K562 (cell line): ENCODE measurements around the gene PPIH. TPM values are rescaled to one million over a fixed set of nuclear protein-coding genes. Genes with fewer than 3 reads are reported as not detected.

ENCODE experiments used
- AFF1 ChIP-seq, 2 experiments: fragments of 450-650 bp; IDR thresholded peaks; 2 replicates each; pipeline ENCODE4 v1.6.1; 2018; ENCODE audit warnings: mild to moderate bottlenecking in 2 of 2, low read depth in 1 of 2; ENCODE audit not compliant: partially characterized antibody in 2 of 2
- ASH1L ChIP-seq: fragments of 450-650 bp; IDR thresholded peaks from 2 replicates; pipeline ENCODE4 v1.6.1; 2018; ENCODE audit warnings: borderline replicate concordance, mild to moderate bottlenecking, low read depth; ENCODE audit not compliant: partially characterized antibody
- CBX1 ChIP-seq: sonication (generic); IDR thresholded peaks from 2 replicates; pipeline ENCODE4 v1.6.1; 2016; ENCODE audit warnings: antibody characterized with exemption, low read depth, mild to moderate bottlenecking
- E4F1 ChIP-seq: fragments of 250-450 bp; sonication (Bioruptor Pico); IDR thresholded peaks from 2 replicates; pipeline ENCODE4 v1.5.0; 2021; ENCODE audit warnings: mild to moderate bottlenecking, borderline replicate concordance
- ESRRA ChIP-seq: fragments of 450-650 bp; IDR thresholded peaks from 2 replicates; pipeline ENCODE4 v1.6.1; 2014; ENCODE audit warnings: low read depth, mild to moderate bottlenecking, moderate library complexity, borderline replicate concordance
- HMGXB4 ChIP-seq: sonication (generic); formaldehyde crosslinking; IDR thresholded peaks from 2 replicates; pipeline ENCODE4 v1.8.1; 2023; ENCODE audit warnings: mild to moderate bottlenecking, missing genetic modification reagents
- NCOA4 ChIP-seq: fragments of 450-650 bp; IDR thresholded peaks from 2 replicates; pipeline ENCODE4 v1.6.1; 2018; ENCODE audit warnings: mild to moderate bottlenecking; ENCODE audit not compliant: partially characterized antibody
- PHB2 ChIP-seq: fragments of 450-650 bp; IDR thresholded peaks from 2 replicates; pipeline ENCODE4 v1.6.1; 2017; ENCODE audit warnings: low read depth
- PTRF ChIP-seq: fragments of 450-650 bp; IDR thresholded peaks from 2 replicates; pipeline ENCODE4 v1.6.1; 2016; ENCODE audit warnings: mild to moderate bottlenecking, missing genetic modification characterization, missing compliant biosample characterization
- RERE ChIP-seq: sonication (generic); formaldehyde crosslinking; IDR thresholded peaks from 2 replicates; pipeline ENCODE4 v1.8.0; 2023; ENCODE audit warnings: missing genetic modification reagents, mild to moderate bottlenecking, borderline replicate concordance
- SRSF3 ChIP-seq: fragments of 200-400 bp; formaldehyde crosslinking; IDR thresholded peaks from 2 replicates; pipeline ENCODE4 v1.6.1; 2016; ENCODE audit warnings: mild to moderate bottlenecking, low read length, moderate library complexity; ENCODE audit not compliant: insufficient read depth
- TARDBP ChIP-seq: fragments of 450-650 bp; IDR thresholded peaks from 2 replicates; pipeline ENCODE4 v1.6.1; 2016
- ZBTB8A ChIP-seq: fragments of 450-650 bp; IDR thresholded peaks from 2 replicates; pipeline ENCODE4 v1.6.1; 2018; ENCODE audit warnings: mild to moderate bottlenecking, moderate library complexity; ENCODE audit not compliant: partially characterized antibody
- polyA plus RNA-seq, 8 experiments: library from polyadenylated mRNA; depleted of rRNA in 4 of 8; stranded (reverse) in 5 of 8; unstranded in 3 of 8; fragments of >200 nt; fragmentation: Nextera tagmentation in 2 of 8; fragmentation: Illumina TruSeq in 1 of 8; extraction: Ambion mirVana in 2 of 8; extraction: Trizol in 1 of 8; gene quantifications; 2 replicates each; pipeline versions ENCODE4 v1.2.1 to v1.2.3, GENCODE V29; 2011 to 2014; ENCODE audit warnings: inconsistent platforms in 1 of 8, missing spikeins in 1 of 8
- total RNA-seq, 7 experiments: library from RNA; depleted of rRNA in 6 of 7; stranded (reverse); fragments of >200 nt in 6 of 7; fragmentation: Illumina TruSeq in 2 of 7; extraction: Trizol in 2 of 7; gene quantifications; 2 replicates each; pipeline versions ENCODE4 v1.2.1 to v1.2.3, GENCODE V29; 2011 to 2021; ENCODE audit warnings: low replicate concordance in 1 of 7

PPIH gene
- total and polyA plus RNA-seq, 9 of the 15 experiments (the other 6 are each of a cell fraction or from before 2014, with no cell fraction given), result 197 to 470 (median 277) TPM

GRCh38 chr1:42681741-42682483 is 23.7 kb downstream of the PPIH start, which contains the start of gene YBX1 (continued):
- TF ChIP-seq E4F1, result no peak
- peak in 1 of 2 experiments; percentile 33 for TF ChIP-seq AFF1 (IDR thresholded peaks at IDR 0.05; ENCODE audit: low read depth in 1 of 2, partially characterized antibody in 2 of 2)
- TF ChIP-seq NCOA4, result no peak
- no peak for TF ChIP-seq ZBTB8A
- TF ChIP-seq TARDBP, result no peak
- TF ChIP-seq PHB2, result no peak
- peak; percentile 97 for TF ChIP-seq ASH1L
- no peak for TF ChIP-seq PTRF (tag)
- TF ChIP-seq HMGXB4 (CRISPR knock-in tag), result no peak
- TF ChIP-seq CBX1, result no peak; the same call in 1 of the 2 replicates
- no peak for TF ChIP-seq SRSF3
- peak; percentile 61; the same call in 1 of the 2 replicates for TF ChIP-seq ESRRA
- TF ChIP-seq RERE, result no peak
